ENCODE data around the gene ZFYVE19.
"Not testable (repeated sequence)": the region's sequence is repeated elsewhere in the genome, so short reads cannot be mapped to it uniquely, and the experiment has no call there.

The ZFYVE19 gene

GRCh38 chr15:40847223-40847961 lies 40.5 kb downstream of the ZFYVE19 start:
- DNase-seq: peak; percentile 96

GRCh38 chr15:40850576-40851112 lies 43.8 kb downstream of the ZFYVE19 start:
- DNase-seq: no peak

- DNase-seq: no peak
Observed at GRCh38 chr15:40852529-40852928, 45.6 kb downstream of the ZFYVE19 start.

GRCh38 chr15:40853241-40853890 lies 46.5 kb downstream of the ZFYVE19 start:
- DNase-seq: no peak

GRCh38 chr15:40854161-40854560 lies 47.3 kb downstream of the ZFYVE19 start:
- no peak for DNase-seq

GRCh38 chr15:40855706-40856234 lies 48.9 kb downstream of the ZFYVE19 start:
- DNase-seq: no peak

GRCh38 chr15:40856746-40857145 lies 49.9 kb downstream of the ZFYVE19 start:
- no peak for DNase-seq

- DNase-seq: peak; percentile 68
Observed at GRCh38 chr15:40857601-40858341, 50.9 kb downstream of the ZFYVE19 start.

- no peak for DNase-seq
Observed at GRCh38 chr15:40858706-40859105, 51.8 kb downstream of the ZFYVE19 start.

GRCh38 chr15:40859206-40859851 lies 52.4 kb downstream of the ZFYVE19 start:
- peak; percentile 57 for DNase-seq

GRCh38 chr15:40861147-40861546 lies 54.3 kb downstream of the ZFYVE19 start:
- DNase-seq: not testable (repeated sequence)

GRCh38 chr15:40863660-40864270 lies 56.9 kb downstream of the ZFYVE19 start:
- no peak for DNase-seq

Data from MV-4-11 (cell line).